GM20000 (cell line): ENCODE results near the gene C2CD5.
"Not testable (repeated sequence)": the region's sequence is repeated elsewhere in the genome, so short reads cannot be mapped to it uniquely, and the experiment has no call there.

Experiments used
- DNase-seq: peaks from one replicate; pipeline ENCODE4 v3.0.0; 2012; ENCODE audit warnings: low spot score
- CTCF ChIP-seq: IDR thresholded peaks from 2 replicates; pipeline ENCODE4 v1.5.1; 2012; ENCODE audit warnings: mild to moderate bottlenecking, control low read depth; ENCODE audit errors: extremely low read depth, missing control alignments

Gene C2CD5

GRCh38 chr12:22576065-22576464 lies 31.7 kb upstream of the C2CD5 start:
- no peak for DNase-seq
- no peak for TF ChIP-seq CTCF

GRCh38 chr12:22574921-22575320 lies 30.6 kb upstream of the C2CD5 start:
- no peak for TF ChIP-seq CTCF
- DNase-seq = no peak

- TF ChIP-seq CTCF = no peak
- DNase-seq = no peak
These were observed 28.8 kb upstream of the C2CD5 start for GRCh38 chr12:22573181-22573580.

- no peak for DNase-seq
These were observed 24.9 kb upstream of the C2CD5 start for GRCh38 chr12:22569253-22569652.

GRCh38 chr12:22562036-22563028 lies 18.0 kb upstream of the C2CD5 start:
- DNase-seq = no peak
- no peak for TF ChIP-seq CTCF

More at GRCh38 chr12:22569253-22569652, 24.9 kb upstream of the C2CD5 start:
- TF ChIP-seq CTCF = no peak

GRCh38 chr12:22554750-22555149 lies 10.4 kb upstream of the C2CD5 start:
- DNase-seq = not testable (repeated sequence)

- DNase-seq = no peak
- no peak for TF ChIP-seq CTCF
These were observed 7.3 kb upstream of the C2CD5 start for GRCh38 chr12:22551624-22552023.

- no peak for TF ChIP-seq CTCF
- no peak for DNase-seq
These were observed 913 bp upstream of the C2CD5 start for GRCh38 chr12:22545255-22545654.
